NCI-H82 treated with DMSO at 0.1 percent for 48 hours (cell line): ENCODE data around the gene SELENOO.

ENCODE experiments used
- DNase-seq: peaks from one replicate; lab custom pipeline; 2025; ENCODE audit not compliant: unreplicated experiment; lab: John Stamatoyannopoulos, UW

SELENOO gene

DNA sequence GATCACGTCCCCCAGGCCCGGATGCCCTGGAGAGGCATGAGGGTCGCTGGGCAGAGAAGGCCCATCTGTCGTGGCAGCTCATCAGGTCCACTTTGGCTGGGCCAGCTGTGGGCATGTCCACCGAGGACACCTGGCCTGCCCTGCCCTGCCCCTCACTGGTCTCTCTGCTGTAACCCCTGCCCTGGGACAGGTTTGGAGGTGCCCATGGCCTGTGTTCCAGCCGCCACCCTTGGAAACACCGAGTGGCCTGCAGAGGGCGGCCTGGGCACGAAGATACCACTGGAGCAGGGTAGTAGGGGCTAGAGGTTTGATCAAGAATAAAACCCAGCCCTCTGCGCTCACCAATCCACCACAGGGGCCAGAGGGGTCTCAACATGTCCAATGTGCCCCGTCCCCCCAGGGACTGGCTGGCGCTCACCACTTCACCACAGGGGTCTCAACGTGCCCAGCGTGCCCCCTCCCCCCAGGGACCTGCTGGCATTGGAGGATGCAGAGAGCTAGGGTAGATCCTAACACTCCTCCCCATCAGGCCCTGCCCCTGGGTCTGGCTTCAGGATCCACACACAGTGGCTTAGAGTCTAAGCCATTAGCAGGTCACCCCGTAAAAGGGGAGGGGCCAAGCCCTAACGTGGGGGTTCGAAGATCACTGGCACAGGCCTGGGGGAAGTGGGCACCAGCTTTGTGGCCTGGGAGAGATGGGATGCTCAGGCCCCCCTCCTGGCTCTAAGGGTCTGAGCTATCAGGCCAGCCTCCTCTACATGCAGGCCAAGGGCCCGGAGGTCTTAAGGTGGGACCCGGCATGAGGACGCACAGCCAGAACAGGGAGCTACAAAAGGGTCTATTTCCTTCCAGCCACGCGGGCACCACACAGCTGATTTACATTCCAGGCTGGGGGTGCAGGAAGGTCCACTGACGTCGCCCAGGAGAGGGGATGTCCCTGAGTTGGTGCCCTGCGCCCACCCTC lies 51.6 kb downstream of the SELENOO start:
- DNase-seq: no peak

DNA sequence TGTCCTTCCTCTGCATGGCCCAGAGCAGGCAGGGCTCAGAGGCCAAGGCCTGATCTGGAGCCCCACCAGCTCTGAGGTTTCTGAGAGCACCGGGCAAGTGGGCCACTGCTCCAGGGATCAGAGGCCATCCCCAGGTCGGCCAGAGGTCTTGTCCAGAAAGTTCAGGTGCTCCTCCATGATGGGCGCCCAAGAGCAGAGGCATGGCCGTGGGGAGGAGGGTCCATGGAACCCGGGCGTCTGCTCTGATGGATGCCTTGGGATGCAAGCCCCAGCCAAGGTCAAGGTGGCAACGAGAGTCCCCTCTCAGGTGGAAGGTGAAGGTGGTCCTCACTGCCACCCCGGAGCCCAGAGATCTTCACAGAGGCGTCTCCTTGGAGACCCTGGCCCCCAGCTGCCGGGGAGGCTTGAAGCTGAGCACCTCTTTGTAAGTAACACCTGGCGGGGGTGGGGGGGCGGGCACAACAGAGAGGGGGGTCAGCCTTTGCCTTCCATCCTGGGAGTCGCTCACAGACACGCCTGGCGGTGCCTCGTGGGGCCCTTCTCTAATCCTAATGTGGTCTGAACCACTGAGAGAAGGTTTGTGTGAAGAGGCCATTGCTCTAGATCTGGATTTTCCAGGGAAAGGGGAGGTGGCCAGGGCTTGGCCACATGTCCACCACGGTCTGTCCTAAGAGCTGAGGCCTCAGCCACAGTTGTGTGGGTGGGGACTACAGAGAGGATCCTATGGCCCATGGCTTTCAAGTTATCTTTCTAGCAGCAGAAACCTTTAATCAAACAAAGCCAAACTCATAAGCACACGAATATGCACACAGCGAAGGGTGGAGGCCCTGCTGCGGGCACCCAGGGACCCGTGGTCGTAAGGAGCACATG lies 52.5 kb downstream of the SELENOO start:
- DNase-seq: no peak

DNA sequence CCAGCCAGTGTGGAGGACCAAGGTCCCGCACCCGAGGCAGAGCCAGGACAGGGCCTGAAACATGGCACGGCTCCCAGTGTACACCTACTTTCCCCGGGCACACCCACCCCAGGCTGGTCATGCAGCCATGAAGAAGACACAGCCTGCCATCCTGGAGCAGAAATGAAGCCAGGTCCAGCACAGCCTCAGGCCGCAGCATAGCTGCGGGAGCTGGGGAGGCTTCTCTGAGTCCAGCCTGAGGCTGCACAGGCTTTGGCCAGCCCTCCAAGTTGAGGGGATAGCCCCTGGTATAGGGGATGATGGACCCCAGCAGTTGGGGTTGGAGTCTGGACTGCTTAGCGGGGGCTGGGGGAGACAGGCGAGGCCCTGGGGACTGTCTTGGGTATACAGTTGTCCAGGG lies 53.1 kb downstream of the SELENOO start:
- DNase-seq: no peak

DNA sequence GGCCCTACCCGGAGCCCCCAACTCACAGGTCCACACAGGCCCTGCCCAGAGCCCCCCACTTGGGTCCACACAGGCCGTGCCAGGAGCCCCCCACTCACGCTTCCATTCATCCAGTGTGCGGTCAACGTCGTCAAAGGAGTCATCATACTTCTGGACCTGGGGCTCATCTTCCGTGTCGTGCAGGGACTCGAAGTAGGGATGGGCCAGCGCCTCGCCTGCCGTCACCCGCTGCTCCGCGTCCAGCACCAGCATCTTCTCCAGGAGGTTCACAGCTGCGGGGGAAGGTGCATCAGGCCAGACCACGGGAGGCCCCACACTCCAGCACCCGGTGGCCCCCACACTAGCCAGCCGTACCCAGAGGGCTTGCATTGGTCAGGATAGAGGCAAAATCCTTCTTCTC lies 54.3 kb downstream of the SELENOO start:
- no peak for DNase-seq

DNA sequence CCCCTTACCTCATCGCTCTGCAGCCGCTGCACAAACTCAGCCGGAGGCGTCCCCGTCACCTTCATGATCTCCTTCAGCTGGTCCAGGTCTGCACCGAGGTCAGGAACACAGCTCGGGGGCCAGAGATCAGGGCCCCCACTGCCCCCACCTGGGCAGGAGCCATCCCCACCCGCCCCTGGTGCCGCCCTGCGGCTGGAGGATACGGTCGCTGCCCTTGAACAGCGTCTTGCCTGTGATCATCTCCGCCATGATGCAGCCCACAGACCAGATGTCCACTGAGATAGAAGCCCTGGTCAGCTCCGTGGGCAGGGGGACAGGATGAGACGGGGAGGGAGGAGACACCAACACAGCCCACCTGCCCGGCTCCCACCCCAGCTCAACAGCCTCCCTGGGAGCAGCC lies 54.8 kb downstream of the SELENOO start:
- DNase-seq: no peak

GRCh38 chr22:50256258-50256862 lies 55.5 kb downstream of the SELENOO start:
- no peak for DNase-seq

GRCh38 chr22:50257041-50257440 lies 56.2 kb downstream of the SELENOO start:
- no peak for DNase-seq

- no peak for DNase-seq
Observed at GRCh38 chr22:50257451-50258360, 56.9 kb downstream of the SELENOO start.

- DNase-seq: no peak
Observed at GRCh38 chr22:50258361-50259292, 57.8 kb downstream of the SELENOO start.

DNA sequence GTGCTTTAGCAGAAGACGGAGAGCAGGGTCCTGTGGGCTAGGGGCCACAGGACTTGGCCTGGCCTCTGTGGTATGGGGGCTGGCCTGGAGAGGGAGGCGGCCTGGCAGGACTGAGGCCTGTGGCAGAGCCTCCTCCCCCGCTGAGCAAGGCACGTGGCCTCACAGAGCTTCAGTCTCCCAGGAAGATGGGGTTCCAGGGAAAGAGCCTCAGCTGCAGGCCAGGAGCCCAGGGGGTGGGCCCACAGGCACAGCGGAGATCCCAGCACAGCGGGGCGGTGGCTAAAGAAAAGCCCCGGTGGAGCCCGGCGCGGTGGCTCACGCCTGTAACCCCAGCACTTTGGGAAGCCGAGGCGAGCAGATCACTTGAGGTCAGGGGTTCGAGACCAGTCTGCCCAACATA lies 58.5 kb downstream of the SELENOO start:
- DNase-seq: no peak

DNA sequence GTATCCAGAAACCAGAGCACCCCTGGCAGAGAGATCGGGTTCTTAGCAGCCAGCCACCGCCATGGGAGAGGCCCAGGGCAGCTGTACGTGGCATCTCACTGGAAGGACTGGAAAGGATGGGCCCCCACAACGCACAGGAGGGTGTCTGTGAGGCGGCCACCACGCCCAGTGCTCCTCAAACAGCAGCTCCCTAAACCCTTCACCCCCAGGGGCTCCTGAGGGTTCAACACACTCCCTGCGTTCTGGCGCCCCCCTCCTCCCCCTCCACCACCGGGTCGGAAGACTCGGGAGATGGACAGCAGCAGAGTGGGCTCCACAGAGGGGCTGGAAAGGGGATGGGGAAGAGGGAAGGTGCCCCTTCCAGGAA lies 59.6 kb downstream of the SELENOO start:
- no peak for DNase-seq

GRCh38 chr22:50260801-50261614 lies 60.2 kb downstream of the SELENOO start:
- DNase-seq: no peak

DNA sequence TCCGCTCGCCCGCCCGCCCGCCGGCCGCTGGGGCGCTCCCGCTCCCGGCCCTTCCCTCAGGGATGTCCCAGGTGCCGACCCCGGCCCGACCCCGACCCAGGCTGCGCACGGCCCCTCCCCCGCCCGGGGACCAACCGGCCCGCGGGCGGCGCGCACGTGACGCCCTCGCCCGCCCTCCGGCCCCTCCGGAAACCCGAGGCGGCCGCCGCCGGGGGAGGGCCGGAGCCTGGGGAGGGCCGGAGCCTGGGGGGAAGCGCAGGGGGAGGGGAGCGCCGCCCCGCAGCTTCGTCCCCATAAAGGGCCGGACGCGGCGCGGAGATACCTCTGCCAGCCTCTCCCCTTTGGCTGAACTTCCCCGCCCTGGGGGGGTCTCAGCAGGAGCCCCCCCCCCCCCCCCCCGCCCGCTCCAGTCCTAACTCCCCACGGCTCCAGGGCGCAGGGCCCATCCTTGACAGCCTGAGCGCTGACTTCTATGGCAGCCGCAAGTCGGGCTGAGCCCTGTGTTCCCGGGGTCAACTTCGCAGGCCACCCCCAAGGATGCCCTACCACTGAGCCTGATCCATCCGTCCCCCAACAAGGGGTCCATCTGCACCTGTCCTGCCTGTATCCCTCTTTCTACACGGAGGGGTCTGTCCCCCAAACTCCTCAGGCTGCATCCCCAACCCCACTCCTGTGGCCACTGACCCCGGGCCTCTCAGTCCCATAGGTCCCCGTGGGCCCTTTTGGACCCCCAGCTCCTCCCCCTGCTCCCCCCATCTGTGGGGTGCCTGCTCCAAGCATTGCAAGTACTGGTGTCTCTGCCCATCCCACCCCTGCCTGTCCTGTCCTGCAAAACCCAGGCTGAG lies 61.0 kb downstream of the SELENOO start, which contains the start of gene MAPK12:
MAPK12 (minus strand) TSS at position 69 of the 845 bp plus-strand sequence. CDS start 174 bp downstream, outside the sequence.
- DNase-seq: no peak

GRCh38 chr22:50262460-50262911 lies 61.7 kb downstream of the SELENOO start:
- DNase-seq: no peak

DNA sequence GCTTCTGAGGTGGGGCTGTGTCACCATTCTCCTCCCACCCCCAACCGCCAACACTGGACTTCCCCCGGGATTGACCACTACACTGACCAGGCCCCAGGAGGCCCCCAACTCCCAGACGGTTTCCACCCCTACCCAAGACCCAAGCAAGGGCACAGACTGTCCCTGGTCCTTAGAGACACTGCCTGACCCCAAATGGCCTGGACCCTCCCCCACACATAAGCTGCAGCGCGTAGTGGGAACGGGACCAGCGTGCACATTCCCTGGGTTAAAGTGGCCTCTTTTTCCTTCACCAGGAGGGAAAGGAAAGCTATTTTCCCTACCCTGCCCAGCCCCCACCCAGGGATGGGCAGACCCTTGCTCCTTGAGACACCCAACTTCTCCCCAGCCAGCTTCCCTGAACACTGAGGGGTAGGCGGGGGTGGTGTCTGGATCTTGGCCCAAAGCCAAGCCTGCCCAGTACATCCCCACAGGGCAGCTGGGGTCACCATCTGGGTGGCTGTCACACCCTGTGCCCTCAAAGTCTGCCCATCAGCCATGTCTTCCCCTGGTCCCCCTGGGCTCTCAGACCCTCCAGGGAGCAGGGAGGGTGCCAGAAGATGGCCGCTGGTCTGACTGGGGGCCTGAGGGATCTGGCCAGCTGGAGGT lies 62.3 kb downstream of the SELENOO start:
- no peak for DNase-seq

- DNase-seq: no peak
Observed at GRCh38 chr22:50264104-50264745, 63.4 kb downstream of the SELENOO start.
